D721Med (cell line): ENCODE measurements around the gene MAP3K4.
A peak's percentile ranks its signal among the peaks of the same experiment; 100 is the strongest.

Source experiments
- DNase-seq: peaks from one replicate; pipeline ENCODE4 v3.0.0; 2011; ENCODE audit warnings: low spot score; ENCODE audit not compliant: insufficient read length
- FAIRE-seq: peaks from 2 replicates; lab custom pipeline; 2011; peaks lifted over from hg19 to GRCh38; lab: Jason Lieb, UNC
- CTCF ChIP-seq: IDR thresholded peaks from 2 replicates; pipeline ENCODE4 v1.5.1; 2012; ENCODE audit warnings: mild to moderate bottlenecking, control low read depth; ENCODE audit not compliant: insufficient read depth; ENCODE audit errors: missing control alignments

Gene MAP3K4

GRCh38 chr6:161057103-161058091 lies 65.8 kb downstream of the MAP3K4 start:
- FAIRE-seq (no peak), DNase-seq (no peak)

GRCh38 chr6:161058741-161059140 lies 67.2 kb downstream of the MAP3K4 start:
- TF ChIP-seq CTCF: no peak
- DNase-seq (no peak), FAIRE-seq (no peak)

More at GRCh38 chr6:161057103-161058091, 65.8 kb downstream of the MAP3K4 start:
- TF ChIP-seq CTCF: no peak

GRCh38 chr6:161061576-161061975 lies 70.0 kb downstream of the MAP3K4 start:
- DNase-seq (no peak), FAIRE-seq (no peak)
- TF ChIP-seq CTCF: no peak

- no peak for TF ChIP-seq CTCF
- no peak for FAIRE-seq
- no peak for DNase-seq
Observed at GRCh38 chr6:161064915-161065314, 73.3 kb downstream of the MAP3K4 start.

GRCh38 chr6:161066511-161066910 lies 74.9 kb downstream of the MAP3K4 start:
- no peak for DNase-seq
- no peak for TF ChIP-seq CTCF
- FAIRE-seq: peak; percentile 70

GRCh38 chr6:161067749-161068148 lies 76.2 kb downstream of the MAP3K4 start:
- FAIRE-seq (peak; percentile 84), DNase-seq (no peak)

More at GRCh38 chr6:161067749-161068148, 76.2 kb downstream of the MAP3K4 start:
- TF ChIP-seq CTCF: no peak
